Esophagus (tissue), 2 donors: ENCODE data around the gene CASP1. TPM values are rescaled to one million over a fixed set of nuclear protein-coding genes. Genes with fewer than 3 reads are reported as not detected.
A peak's percentile ranks its signal among the peaks of the same experiment; 100 is the strongest.
"Not testable (repeated sequence)": the region's sequence is repeated elsewhere in the genome, so short reads cannot be mapped to it uniquely, and the experiment has no call there.

Experiments used
- H3K27ac ChIP-seq, 2 donors: one replicate each; pipeline ENCODE4 v1.5.1; 2013; ENCODE audit warnings: low read depth in 2 of 2, mild to moderate bottlenecking in 2 of 2, inconsistent platforms in 1 of 2, low read length in 1 of 2, moderate library complexity in 1 of 2
- H3K27me3 ChIP-seq, 2 donors: one replicate each; pipeline ENCODE4 v1.6.1; 2013; ENCODE audit warnings: low read length in 2 of 2, control low read depth in 1 of 2, mild to moderate bottlenecking in 1 of 2; ENCODE audit not compliant: insufficient read depth in 2 of 2, control insufficient read depth in 1 of 2
- H3K36me3 ChIP-seq, 2 donors: one replicate each; pipeline ENCODE4 v1.6.1; 2013; ENCODE audit warnings: low read length in 1 of 2; ENCODE audit not compliant: control insufficient read depth in 2 of 2, insufficient read depth in 2 of 2
- H3K4me1 ChIP-seq, 2 donors: one replicate each; pipeline ENCODE4 v1.6.1; 2013; ENCODE audit warnings: low read length in 1 of 2; ENCODE audit not compliant: control insufficient read depth in 2 of 2, insufficient read depth in 2 of 2
- H3K4me3 ChIP-seq, 2 donors: one replicate each; pipeline ENCODE4 v1.5.1; 2013; ENCODE audit warnings: low read length in 2 of 2, mild to moderate bottlenecking in 2 of 2, low read depth in 1 of 2, moderate library complexity in 1 of 2
- H3K9me3 ChIP-seq, 2 donors: one replicate each; pipeline ENCODE4 v1.6.1; 2013; ENCODE audit warnings: mild to moderate bottlenecking in 2 of 2, low read depth in 1 of 2, low read length in 1 of 2, moderate library complexity in 1 of 2; ENCODE audit not compliant: control insufficient read depth in 2 of 2, insufficient read depth in 1 of 2
- WGBS, 2 donors: extraction: QIAGEN DNeasy Blood & Tissue Kit; methylation state at CpG; one replicate each; pipeline ENCODE4 v1.1.7; 2013; 5-methylcytosine and 5-hydroxymethylcytosine counted together
- polyA plus RNA-seq, 2 donors: library from polyadenylated mRNA; stranded (reverse); fragments of 200-250 nt; gene quantifications; one replicate each; pipeline ENCODE4 v1.2.3, GENCODE V29; 2013
- donor health status: healthy with polysubstance abuse.
- donor health status: Bipolar disorder and iron deficiency.

The CASP1 gene
- polyA plus RNA-seq, 2 donors: 16.7 to 39.4 TPM

- Histone ChIP-seq H3K36me3 (no peaks in the 10 kb centered on the region), H3K9me3 (no peaks in the 10 kb centered on the region), H3K27me3 (no peaks in the 10 kb centered on the region), H3K4me3 (no peak overlapping the region), H3K27ac (no peak overlapping the region), H3K4me1 (no peaks in the 10 kb centered on the region)
- WGBS, 2 donors: 82 to 90% methylated on average over 1 of the region's 1 CpG
Measured at GRCh38 chr11:105049481-105049880, 14.5 kb upstream of the CASP1 start.

- Histone ChIP-seq H3K27ac (peak overlapping the region in 1 of 2 donors; percentile 13), H3K9me3 (no peaks in the 10 kb centered on the region), H3K4me3 (no peak overlapping the region), H3K4me1 (no peaks in the 10 kb centered on the region), H3K27me3 (no peaks in the 10 kb centered on the region), H3K36me3 (no peaks in the 10 kb centered on the region)
- 29 to 38% methylated on average over 8 of the region's 8 CpGs for WGBS, 2 donors
Measured at GRCh38 chr11:105046898-105047579, 12.1 kb upstream of the CASP1 start.

- H3K4me3 ChIP-seq: no peak overlapping the region
- no peaks in the 10 kb centered on the region for H3K36me3 ChIP-seq
- WGBS, 2 donors: 71 to 76% methylated on average over 5 of the region's 5 CpGs
- H3K27me3 ChIP-seq: no peaks in the 10 kb centered on the region
- H3K27ac ChIP-seq: peak overlapping the region in 1 of 2 donors; percentile 6
- H3K9me3 ChIP-seq: no peaks in the 10 kb centered on the region
- no peaks in the 10 kb centered on the region for H3K4me1 ChIP-seq
Measured at GRCh38 chr11:105045676-105046296, 10.8 kb upstream of the CASP1 start.

GRCh38 chr11:105044557-105045524 is 9.9 kb upstream of the CASP1 start, which contains the start of gene CARD16:
Gene CARD16 (minus strand): TSS chr11:105045335. CDS start chr11:105045297, 38 bp downstream.
- peak within 1 kb of the TSS; percentile 26 to 34 for H3K27ac ChIP-seq
- H3K4me1 ChIP-seq, H3K36me3 ChIP-seq, H3K9me3 ChIP-seq, H3K27me3 ChIP-seq: not testable (repeated sequence)
- peak within 1 kb of the TSS; percentile 27 to 54 for H3K4me3 ChIP-seq
- WGBS, 2 donors: 14 to 23% methylated on average over 5 of the region's 5 CpGs

- WGBS, 2 donors: 83 to 88% methylated on average over 3 of the region's 3 CpGs
- Histone ChIP-seq H3K36me3 (no peaks in the 10 kb centered on the region), H3K9me3 (no peaks in the 10 kb centered on the region), H3K27me3 (no peaks in the 10 kb centered on the region), H3K27ac (no peak overlapping the region), H3K4me1 (no peaks in the 10 kb centered on the region), H3K4me3 (no peak overlapping the region)
Measured at GRCh38 chr11:105042178-105042577, 7.2 kb upstream of the CASP1 start.

- Histone ChIP-seq H3K4me1 (no peaks in the 10 kb centered on the region), H3K27ac (no peak overlapping the region), H3K27me3 (no peaks in the 10 kb centered on the region), H3K36me3 (no peaks in the 10 kb centered on the region), H3K9me3 (no peaks in the 10 kb centered on the region), H3K4me3 (no peak overlapping the region)
- 72 to 89% methylated on average over 2 of the region's 2 CpGs for WGBS, 2 donors
Measured at GRCh38 chr11:105040703-105041102, 5.8 kb upstream of the CASP1 start.

- not testable (repeated sequence) for H3K9me3 ChIP-seq, H3K27me3 ChIP-seq, H3K4me1 ChIP-seq, H3K36me3 ChIP-seq
- WGBS, 2 donors: 36 to 42% methylated on average over 2 of the region's 2 CpGs
- Histone ChIP-seq H3K4me3 (peak overlapping the region; percentile 43 to 61), H3K27ac (peak overlapping the region in 1 of 2 donors; percentile 70)
Measured at GRCh38 chr11:105034388-105034787, 556 bp downstream of the CASP1 start.

GRCh38 chr11:105033781-105034180 is 1.2 kb downstream of the CASP1 start:
- peak overlapping the region in 1 of 2 donors; percentile 61 for H3K4me3 ChIP-seq
- no peak overlapping the region for H3K27ac ChIP-seq
- H3K9me3 ChIP-seq: no peaks in the 10 kb centered on the region
- 54 to 76% methylated on average over 1 of the region's 1 CpG for WGBS, 2 donors
- H3K27me3 ChIP-seq: no peaks in the 10 kb centered on the region
- H3K4me1 ChIP-seq: no peaks in the 10 kb centered on the region
- H3K36me3 ChIP-seq: peaks cover 6 to 7% of the 10 kb centered on the region in 2 donors

- H3K9me3 ChIP-seq: no peaks in the 10 kb centered on the region
- WGBS, 2 donors: 70 to 74% methylated on average over 3 of the region's 3 CpGs
- H3K4me3 ChIP-seq: no peak overlapping the region
- peaks cover 6 to 7% of the 10 kb centered on the region in 2 donors for H3K36me3 ChIP-seq
- no peak overlapping the region for H3K27ac ChIP-seq
- H3K4me1 ChIP-seq: no peaks in the 10 kb centered on the region
- no peaks in the 10 kb centered on the region for H3K27me3 ChIP-seq
Measured at GRCh38 chr11:105033343-105033742, 1.6 kb downstream of the CASP1 start.
